Uterus (tissue), 4 donors: ENCODE results near the gene ARHGEF37. TPM values are rescaled to one million over a fixed set of nuclear protein-coding genes. Genes with fewer than 3 reads are reported as not detected.

ENCODE experiments used
- DNase-seq, 2 donors: peaks; one replicate each; pipeline ENCODE4 v3.0.0-alpha.2; 2019 to 2020
- H3K27ac ChIP-seq, 2 donors: fragments of 200-600 bp; sonication (generic); 1 replicate in 1 of 2; 2 replicates in 1 of 2; pipeline ENCODE4 v1.5.1; 2016 to 2018
- H3K27me3 ChIP-seq, 2 donors: fragments of 200-600 bp; sonication (generic); one replicate each; pipeline ENCODE4 v1.5.1; 2018 to 2019; ENCODE audit warnings: control low read depth in 1 of 2
- H3K36me3 ChIP-seq, 2 donors: fragments of 200-600 bp; sonication (generic); one replicate each; pipeline ENCODE4 v1.5.1; 2019; ENCODE audit warnings: control low read depth in 1 of 2
- H3K4me1 ChIP-seq, 2 donors: fragments of 200-600 bp; sonication (generic); one replicate each; pipeline ENCODE4 v1.5.1; 2018 to 2019; ENCODE audit warnings: control low read depth in 1 of 2
- H3K4me3 ChIP-seq, 2 donors: fragments of 200-600 bp; sonication (generic); 1 replicate in 1 of 2; 2 replicates in 1 of 2; pipeline ENCODE4 v1.5.1; 2018 to 2019; ENCODE audit warnings: mild to moderate bottlenecking in 1 of 2
- H3K9me3 ChIP-seq, 2 donors: fragments of 200-600 bp; sonication (generic); one replicate each; pipeline ENCODE4 v1.5.1; 2019; ENCODE audit warnings: control low read depth in 1 of 2
- CTCF ChIP-seq, 4 experiments: fragments of 200-600 bp in 2 of 4; fragments of 450-650 bp in 2 of 4; sonication (generic) in 2 of 4; IDR thresholded peaks; one replicate each; pipeline ENCODE4 v1.5.1; 2016 to 2019; ENCODE audit warnings: antibody characterized with exemption in 4 of 4, mild to moderate bottlenecking in 2 of 4, moderate library complexity in 1 of 4
- POLR2A ChIP-seq, 2 donors: fragments of 450-650 bp; IDR thresholded peaks; one replicate each; pipeline ENCODE4 v1.6.1; 2016; ENCODE audit warnings: antibody characterized with exemption in 2 of 2, mild to moderate bottlenecking in 1 of 2, moderate library complexity in 1 of 2
- intact Hi-C: fragments of 100-400 bp; cut with DNase I; formaldehyde crosslinking; loops from one replicate; pipeline ENCODE4 v1.15.1; 2023; ENCODE audit warnings: low total_unique reads
- total RNA-seq, 4 donors: library from RNA; depleted of rRNA in 3 of 4; stranded (reverse); fragments of >200 nt in 3 of 4; gene quantifications; one replicate each; pipeline versions ENCODE4 v1.1.0 to v1.2.4, GENCODE V29; 2014 to 2023
- donor health status: DM: yes; HTN: yes; CAD: no.

ARHGEF37 gene
- total RNA-seq, 4 donors from 2014 or later: 4.6 to 10.4 (median 7.9) TPM

GRCh38 chr5:149631506-149631905, 50.2 kb downstream of the ARHGEF37 start:
- no peak for DNase-seq
- Histone ChIP-seq H3K27me3 (no peaks in the 10 kb centered on the region), H3K4me3 (no peak overlapping the region), H3K4me1 (no peaks in the 10 kb centered on the region), H3K36me3 (no peaks in the 10 kb centered on the region), H3K9me3 (no peaks in the 10 kb centered on the region), H3K27ac (no peak overlapping the region)
- intact Hi-C loops: loop anchor here (10.0 kb wide), 1 partner anchor 363 kb away; no protein-coding TSS in a partner anchor
- TF ChIP-seq CTCF (IDR thresholded peaks at IDR 0.05): no peak
- no peak for TF ChIP-seq POLR2A (IDR thresholded peaks at IDR 0.05)

GRCh38 chr5:149632311-149633251, 51.3 kb downstream of the ARHGEF37 start:
- Histone ChIP-seq H3K4me1 (no peaks in the 10 kb centered on the region), H3K27ac (no peak overlapping the region), H3K4me3 (no peak overlapping the region), H3K36me3 (no peaks in the 10 kb centered on the region), H3K9me3 (no peaks in the 10 kb centered on the region), H3K27me3 (no peaks in the 10 kb centered on the region)
- intact Hi-C loops: loop anchor here (10.0 kb wide), 1 partner anchor 362 kb away; no protein-coding TSS in a partner anchor
- no peak for TF ChIP-seq CTCF (IDR thresholded peaks at IDR 0.05)
- no peak for TF ChIP-seq POLR2A (IDR thresholded peaks at IDR 0.05)
- no peak for DNase-seq

- Histone ChIP-seq H3K36me3 (no peaks in the 10 kb centered on the region), H3K27ac (no peak overlapping the region), H3K4me1 (no peaks in the 10 kb centered on the region), H3K27me3 (no peaks in the 10 kb centered on the region), H3K9me3 (no peaks in the 10 kb centered on the region), H3K4me3 (no peak overlapping the region)
- intact Hi-C loops: loop anchor here (10.0 kb wide), 1 partner anchor 361 kb away; no protein-coding TSS in a partner anchor
- no peak for DNase-seq
- TF ChIP-seq POLR2A (IDR thresholded peaks at IDR 0.05) (no peak), CTCF (IDR thresholded peaks at IDR 0.05) (no peak)
Observed at GRCh38 chr5:149633476-149634350, 52.4 kb downstream of the ARHGEF37 start.

GRCh38 chr5:149635394-149635793, 54.1 kb downstream of the ARHGEF37 start:
- H3K36me3 ChIP-seq: no peaks in the 10 kb centered on the region
- DNase-seq: no peak
- no peaks in the 10 kb centered on the region for H3K4me1 ChIP-seq
- H3K9me3 ChIP-seq: no peaks in the 10 kb centered on the region
- no peak overlapping the region for H3K27ac ChIP-seq
- no peaks in the 10 kb centered on the region for H3K27me3 ChIP-seq
- H3K4me3 ChIP-seq: no peak overlapping the region
- intact Hi-C loops: loop anchor here (10.0 kb wide), 1 partner anchor 359 kb away; no protein-coding TSS in a partner anchor
- no peak for TF ChIP-seq POLR2A (IDR thresholded peaks at IDR 0.05)
- TF ChIP-seq CTCF (IDR thresholded peaks at IDR 0.05): no peak
